Activated gamma-delta T cell (primary cell): ENCODE results near the gene RBM45.
A peak's percentile ranks its signal among the peaks of the same experiment; 100 is the strongest.
"Not testable (repeated sequence)": the region's sequence is repeated elsewhere in the genome, so short reads cannot be mapped to it uniquely, and the experiment has no call there.

ENCODE experiments used
- DNase-seq: peaks from one replicate; lab custom pipeline; 2025; lab: John Stamatoyannopoulos, UW
- total RNA-seq, 2 donors: gene quantifications; one replicate each; lab custom pipeline; 2026; lab: John Stamatoyannopoulos, UW

The RBM45 gene, protein sequence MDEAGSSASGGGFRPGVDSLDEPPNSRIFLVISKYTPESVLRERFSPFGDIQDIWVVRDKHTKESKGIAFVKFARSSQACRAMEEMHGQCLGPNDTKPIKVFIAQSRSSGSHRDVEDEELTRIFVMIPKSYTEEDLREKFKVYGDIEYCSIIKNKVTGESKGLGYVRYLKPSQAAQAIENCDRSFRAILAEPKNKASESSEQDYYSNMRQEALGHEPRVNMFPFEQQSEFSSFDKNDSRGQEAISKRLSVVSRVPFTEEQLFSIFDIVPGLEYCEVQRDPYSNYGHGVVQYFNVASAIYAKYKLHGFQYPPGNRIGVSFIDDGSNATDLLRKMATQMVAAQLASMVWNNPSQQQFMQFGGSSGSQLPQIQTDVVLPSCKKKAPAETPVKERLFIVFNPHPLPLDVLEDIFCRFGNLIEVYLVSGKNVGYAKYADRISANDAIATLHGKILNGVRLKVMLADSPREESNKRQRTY
- total RNA-seq: 34.0 to 34.1 reads per million in 2 donors

DNA sequence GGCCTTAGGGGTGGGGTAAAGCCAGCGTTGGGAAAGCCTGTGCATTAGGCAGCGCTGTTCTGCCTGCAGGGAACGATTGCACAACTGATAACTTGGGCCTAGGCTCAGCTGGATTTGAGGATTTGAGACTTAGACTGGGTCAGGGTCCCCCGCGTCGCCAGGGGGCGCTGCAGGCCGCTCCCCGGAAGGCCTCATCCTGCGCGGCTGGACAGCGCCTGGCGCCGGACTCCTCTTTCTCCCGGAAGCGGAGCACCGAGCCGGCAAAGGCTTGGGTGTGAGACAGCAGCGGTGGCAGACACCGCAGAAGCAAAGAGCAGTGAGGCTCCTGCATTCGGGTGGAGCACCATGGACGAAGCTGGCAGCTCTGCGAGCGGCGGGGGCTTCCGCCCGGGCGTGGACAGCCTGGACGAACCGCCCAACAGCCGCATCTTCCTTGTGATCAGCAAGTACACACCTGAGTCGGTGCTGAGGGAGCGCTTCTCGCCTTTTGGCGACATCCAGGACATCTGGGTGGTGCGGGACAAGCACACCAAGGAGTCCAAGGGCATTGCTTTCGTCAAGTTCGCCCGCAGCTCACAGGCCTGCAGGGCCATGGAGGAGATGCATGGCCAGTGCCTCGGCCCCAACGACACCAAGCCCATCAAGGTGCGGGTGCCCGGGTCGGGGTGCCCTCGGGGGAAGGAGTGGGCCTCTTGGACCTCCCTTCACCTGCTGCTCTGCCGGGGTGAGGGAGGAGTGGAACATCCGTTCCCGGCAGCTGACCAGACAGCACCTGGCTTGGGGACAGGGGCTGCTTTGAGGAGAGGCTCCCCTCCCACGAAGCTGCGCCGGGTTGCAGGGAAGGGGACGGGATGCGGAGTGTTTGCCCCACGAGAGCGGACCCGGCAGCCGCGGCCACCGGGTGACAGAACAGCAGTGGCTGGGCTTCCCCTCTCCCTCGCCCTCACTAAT is at the start of gene RBM45:
TSS of gene RBM45 (plus strand) at position 236 of the 951 bp plus-strand sequence. CDS start at position 346, 110 bp downstream.
- DNase-seq: peak; percentile 68

DNA sequence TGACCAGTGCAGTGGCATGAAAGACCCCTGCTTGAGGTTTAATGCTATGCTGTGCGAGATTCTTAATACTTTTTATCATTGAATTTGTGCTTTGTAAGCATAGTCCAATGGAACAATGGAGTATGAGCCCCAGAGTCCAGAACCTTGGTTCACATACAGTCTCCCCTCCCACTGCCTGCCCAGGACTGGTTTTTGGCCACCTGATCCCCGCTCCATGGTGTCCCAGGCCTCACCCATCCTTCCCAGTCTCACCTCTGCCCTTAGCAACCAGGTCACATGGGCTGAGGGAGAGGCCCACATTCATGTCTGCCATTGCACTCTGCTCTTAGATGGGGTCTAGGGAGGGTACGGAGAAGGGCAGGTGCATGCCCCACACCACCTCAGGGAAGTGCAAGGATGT is 45.9 kb upstream of the RBM45 start:
- no peak for DNase-seq

DNA sequence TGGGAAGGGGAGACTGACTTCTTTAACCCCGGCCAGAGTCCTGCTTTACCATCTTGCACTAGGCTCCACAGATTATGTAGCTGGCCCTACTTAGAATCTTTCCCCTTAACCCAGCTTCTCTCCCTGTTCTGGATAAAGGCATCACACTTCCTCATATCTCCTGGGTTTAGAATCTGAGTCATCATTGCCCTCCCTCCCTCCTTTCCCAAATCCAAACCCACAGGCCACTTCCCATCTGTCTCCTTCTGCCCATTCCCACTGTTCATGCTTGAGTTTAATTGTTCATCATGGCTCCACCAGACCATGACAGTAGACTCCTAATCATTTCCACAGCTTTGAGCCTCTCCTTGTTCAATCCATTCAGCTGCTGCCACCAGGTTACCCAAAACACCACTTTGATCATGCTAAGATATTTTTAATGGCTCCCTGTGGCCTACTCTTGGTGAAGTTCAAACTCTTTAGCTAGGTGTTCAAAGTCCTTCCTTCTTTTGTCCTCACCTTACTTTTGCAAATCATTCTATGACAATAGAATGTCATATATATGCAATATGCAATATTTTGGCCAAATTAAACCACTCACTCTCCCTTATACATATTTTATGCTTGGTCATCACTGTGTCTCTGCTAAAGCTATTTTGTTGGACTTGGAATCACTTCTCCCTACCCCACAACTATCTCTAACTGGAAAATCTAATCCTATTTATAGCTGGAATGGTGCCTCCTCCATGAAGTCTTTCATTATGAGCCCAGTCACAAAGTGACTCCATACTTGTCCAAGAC is 45.2 kb upstream of the RBM45 start:
- no peak for DNase-seq

DNA sequence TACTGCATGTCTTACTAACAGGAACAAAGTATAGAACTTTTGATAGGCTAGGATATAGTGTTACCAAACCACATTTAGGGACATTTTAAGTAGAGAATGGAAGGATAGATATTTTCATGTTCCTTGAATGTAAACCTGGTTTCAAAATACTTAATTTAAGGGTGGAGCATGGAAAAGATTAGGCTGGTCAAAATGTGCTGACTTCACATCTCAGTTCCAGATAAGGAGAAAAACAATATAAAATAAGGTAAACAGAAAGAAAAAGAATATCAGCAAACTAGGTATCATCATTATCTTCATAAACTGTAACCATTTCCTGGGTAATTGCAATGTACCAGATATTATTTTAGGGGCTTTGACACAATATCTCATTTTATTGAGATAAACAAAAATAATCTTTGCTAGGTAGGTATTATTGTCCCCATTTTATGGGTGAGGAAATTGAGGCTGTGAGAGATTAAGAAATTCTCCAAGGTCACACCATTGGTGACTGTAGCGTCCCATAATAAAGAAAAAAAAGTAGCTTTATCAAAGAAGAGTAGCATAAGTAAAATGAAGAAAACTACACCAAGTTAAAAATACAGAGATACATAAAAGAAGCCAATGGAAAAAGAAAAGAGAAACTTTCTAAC is 43.3 kb upstream of the RBM45 start:
- no peak for DNase-seq

DNA sequence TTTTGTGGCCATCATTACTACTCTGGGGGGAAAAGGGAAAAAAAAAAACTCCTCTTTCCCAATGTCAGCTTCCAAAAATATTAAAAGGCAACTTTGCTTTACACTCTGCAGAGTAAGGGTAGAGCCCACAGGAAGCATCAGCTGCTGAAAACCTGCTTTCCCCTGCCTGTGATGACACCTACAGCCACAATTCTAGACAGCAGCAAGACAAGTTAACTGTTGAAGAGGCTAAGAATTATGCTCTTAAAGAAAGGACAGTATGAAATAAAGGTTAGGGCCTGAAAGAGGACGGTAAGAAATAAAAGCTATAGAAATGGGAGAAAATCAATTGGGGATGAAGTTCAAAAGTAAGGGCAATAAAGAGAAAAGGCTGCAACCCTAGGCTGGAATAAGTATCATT is 42.7 kb upstream of the RBM45 start:
- no peak for DNase-seq

- no peak for DNase-seq
These were observed 41.4 kb upstream of the RBM45 start for GRCh38 chr2:178070824-178071223.

GRCh38 chr2:178072000-178072382 is 40.2 kb upstream of the RBM45 start:
- DNase-seq: no peak

GRCh38 chr2:178072383-178073301 is 39.6 kb upstream of the RBM45 start, which contains the start of gene PDE11A:
Gene PDE11A, minus strand, starts transcription at chr2:178072777. Its CDS starts 340 bp downstream, at chr2:178072437.
- peak; percentile 11 for DNase-seq

DNA sequence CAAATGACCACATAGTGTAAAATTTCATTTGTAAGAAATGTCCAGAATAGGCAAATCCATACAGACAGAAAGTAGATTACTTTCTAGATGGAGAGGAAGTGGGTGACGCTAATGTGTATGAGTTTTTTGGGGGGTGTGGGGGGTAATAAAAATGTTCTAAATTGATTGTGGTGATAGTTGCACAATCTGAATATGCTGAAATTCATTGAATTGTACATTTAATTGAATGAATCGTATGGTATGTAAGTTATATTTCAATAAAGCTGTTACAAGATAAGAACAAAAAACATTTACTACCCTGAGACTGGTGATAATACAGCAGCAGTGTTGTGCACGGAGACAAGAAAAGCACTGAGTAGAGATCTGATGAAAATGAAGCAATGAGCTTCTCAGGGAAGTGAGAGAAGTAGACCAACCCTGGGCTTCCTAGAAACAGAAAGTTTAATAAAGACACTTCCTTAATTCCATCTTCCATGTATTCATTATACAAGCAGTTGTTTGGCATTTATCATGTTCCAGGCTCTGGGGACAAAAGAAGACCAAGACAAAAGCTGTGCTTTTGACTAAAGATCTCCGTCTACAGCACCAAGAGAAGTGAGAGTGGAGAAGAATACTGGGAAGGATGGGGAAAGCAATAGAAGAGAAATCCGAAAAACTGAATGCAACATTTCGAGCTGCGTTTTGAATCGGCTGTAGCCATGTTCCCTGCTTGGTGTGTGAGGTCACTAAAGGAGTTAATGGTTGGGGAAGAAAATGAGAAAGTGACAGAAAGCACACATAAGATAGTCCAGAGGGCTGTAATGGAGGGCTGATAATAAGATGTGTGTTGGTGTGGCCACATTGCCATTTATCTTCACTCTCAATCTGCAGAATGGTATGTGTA is 37.9 kb upstream of the RBM45 start:
- no peak for DNase-seq

DNA sequence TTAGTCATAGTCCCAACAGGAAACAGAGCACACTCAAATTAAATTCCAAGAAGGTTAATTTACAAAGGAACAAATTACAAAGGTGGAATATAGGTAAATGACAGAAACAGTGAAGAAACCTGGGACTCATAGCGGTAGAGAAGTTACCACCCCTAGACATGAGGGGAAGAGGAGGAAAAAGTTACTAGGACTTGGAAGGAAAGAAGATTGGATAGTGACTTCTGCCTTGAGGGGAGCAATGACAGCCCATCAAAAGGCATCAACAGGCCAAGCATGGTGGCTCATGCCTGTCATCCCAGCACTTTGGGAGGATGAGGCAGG is 37.3 kb upstream of the RBM45 start:
- no peak for DNase-seq

DNA sequence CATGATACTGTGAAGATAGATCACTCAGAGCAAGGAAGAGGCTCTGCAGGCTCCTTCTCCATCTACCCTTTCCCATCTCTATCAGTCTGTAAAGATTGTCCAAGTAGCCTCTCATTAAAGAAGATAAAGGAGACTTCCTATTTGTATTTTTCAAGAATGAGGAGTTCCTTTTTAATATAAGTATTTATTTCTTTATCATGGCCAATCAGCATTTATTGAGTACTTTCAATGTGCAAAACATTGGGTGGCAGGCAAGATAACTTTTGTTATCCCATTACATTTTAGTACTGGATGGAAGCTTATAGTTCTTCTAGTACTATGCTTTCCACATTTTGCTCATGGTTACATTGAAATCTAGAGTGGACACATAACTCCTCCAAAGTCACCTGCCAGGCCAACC is 36.1 kb upstream of the RBM45 start:
- DNase-seq: no peak

DNA sequence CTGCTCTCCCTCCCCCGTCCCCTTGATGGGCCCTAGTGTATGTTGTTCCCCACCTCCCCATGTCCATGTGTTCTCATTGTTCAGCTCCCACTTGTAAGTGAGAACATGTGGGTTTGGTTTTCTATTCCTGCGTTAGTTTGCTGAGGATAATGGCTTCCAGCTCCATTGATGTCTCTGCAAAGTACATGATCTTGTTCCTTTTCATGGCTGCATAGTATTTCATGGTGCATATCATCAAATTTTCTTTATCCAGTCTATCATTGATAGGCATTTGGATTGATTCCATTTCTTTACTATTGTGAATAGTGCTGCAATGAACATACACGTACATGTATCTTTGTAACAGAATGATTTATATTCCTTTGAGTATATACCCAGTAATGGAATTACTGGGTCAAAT is 33.0 kb upstream of the RBM45 start:
- DNase-seq: not testable (repeated sequence)

DNA sequence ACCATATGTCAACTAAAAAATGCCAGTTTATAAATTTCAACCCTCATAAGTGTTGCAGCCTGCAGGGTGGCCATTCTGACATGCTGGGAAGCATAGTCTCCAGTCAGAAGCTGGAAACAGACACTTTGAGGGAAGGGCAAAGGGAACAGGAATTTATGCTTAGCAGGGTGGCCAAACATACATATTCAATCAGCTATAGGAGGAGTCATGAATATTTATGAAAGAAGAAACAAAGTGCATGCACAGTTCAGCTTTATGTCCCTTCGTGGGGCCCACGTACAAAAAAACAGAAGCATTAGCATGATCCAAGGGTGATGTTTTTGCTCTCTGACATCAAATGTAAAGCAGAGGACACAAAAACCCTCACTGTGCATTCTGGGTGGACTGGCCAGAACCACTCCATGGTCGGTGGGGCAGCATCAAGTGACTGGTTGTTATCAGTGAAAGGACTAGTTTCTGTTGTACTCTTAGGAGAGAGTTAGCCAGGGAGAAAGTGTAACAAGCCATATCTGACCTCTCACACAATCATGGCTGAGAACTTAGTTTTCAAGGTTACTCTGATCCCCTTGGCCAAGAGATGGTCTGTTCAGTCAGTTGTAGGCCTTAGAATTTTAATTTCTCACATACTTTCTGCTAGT is 29.7 kb upstream of the RBM45 start:
- DNase-seq: no peak

DNA sequence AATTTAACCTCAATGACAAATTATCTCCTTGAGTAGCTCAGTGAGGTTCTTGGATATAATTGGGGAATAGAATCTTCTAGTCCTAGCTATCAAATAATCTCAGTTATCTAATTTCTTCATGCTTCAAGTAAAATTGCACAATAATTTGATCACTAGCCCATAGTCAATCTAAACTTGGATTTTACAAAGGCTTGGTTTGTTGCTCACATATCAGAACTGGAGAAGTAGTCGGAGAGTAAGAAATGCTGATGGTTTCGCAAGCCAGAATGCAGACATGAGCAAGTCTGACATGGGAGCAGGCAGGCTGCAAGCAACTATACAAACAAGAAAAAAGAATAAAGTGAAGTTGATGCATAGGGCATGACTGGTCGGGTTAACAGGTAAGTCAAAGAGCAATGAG is 28.0 kb upstream of the RBM45 start:
- DNase-seq: no peak

DNA sequence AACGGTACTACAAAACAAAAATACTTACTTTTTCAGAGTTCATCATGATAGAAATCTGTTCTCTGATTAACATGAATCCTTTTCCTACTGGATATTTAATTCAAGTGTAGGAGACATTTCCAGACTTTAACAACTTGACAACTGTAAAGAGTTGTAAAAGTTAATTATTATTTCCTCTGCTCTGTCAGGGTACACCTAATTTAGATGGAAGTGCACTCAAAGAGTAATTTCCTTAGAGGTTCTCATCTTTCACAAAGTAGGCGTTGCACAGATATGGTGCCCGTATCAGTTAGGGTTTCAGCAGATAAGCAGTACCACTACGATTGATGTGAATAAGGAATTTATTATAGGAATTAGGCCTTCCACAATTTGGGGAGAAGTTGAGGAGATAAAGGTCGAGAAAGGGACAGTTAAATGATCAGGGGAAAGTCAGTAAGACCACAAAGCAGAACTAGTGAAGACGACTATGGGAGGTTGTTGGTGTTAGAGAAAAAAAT is 23.4 kb upstream of the RBM45 start:
- no peak for DNase-seq

GRCh38 chr2:178093471-178093870 is 18.8 kb upstream of the RBM45 start:
- no peak for DNase-seq

DNA sequence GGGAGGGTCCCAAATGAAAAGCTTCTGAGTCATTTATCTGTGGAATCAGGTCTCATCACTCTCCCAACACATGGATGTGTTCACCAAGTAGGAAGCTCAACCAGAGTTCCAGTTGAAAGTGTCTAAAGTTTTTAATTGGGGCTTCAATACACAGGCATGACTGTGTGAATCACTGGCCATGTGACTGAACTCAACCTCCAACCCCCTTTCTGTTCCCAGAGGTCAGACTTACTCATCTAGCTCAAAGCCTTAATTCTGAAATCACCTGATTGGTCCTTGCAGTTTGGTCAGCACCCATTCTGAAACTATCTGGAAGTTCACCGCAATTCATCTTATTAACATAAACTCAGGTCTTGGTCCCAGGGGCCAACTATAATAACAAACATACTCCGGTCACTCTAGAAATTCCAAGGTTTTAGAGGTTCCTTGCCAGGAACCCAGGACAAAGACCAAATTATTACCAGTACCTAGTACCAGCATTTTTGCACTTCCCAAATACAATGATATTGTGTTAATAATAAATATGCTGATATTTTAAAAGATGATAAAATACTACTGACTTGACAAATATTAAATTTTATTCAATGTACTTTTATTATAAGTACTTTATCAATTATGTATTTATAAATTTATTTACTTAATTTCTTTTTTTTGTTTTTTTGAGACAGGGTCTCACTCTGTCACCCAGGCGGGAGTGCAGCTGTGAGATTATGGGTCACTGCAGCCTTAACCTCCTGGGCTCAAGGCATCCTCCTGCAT is 10.7 kb upstream of the RBM45 start:
- DNase-seq: no peak

DNA sequence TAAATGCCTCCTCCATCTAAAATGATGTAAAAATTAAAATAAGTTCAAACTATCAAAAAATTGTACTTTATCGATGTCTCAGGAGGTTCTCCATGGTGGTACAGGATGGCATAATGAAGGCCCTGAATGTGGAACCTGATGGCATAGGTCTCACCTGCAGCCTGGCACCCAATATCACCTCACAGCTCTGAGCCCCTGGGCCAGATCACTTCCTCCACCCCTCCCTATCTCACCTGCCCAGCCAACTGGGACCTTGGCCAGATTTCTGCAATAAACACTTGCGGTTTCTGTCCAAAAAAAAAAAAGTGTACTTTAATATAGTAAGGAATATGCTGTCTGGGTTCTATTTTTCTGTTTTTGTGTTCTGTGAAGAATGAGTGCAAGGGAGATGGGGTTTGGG is 6.7 kb upstream of the RBM45 start:
- no peak for DNase-seq
